LNCaP clone FGC (cell line): ENCODE results near the gene PREP.

ENCODE experiments used
- DNase-seq: peaks from one replicate; pipeline ENCODE4 v3.0.0-alpha.2; 2011; ENCODE audit warnings: low read depth
- H3K4me3 ChIP-seq: 2 replicates; pipeline ENCODE4 v1.5.1; 2011; ENCODE audit warnings: mild to moderate bottlenecking, low read depth, low read length, control low read depth
- TF ChIP-seq, protein P1 (sequence below): IDR thresholded peaks from 2 replicates; pipeline ENCODE4 v1.5.1; 2012; ENCODE audit warnings: mild to moderate bottlenecking; ENCODE audit not compliant: control insufficient read depth, insufficient read depth; ENCODE audit errors: extremely low read depth

Gene PREP

DNA sequence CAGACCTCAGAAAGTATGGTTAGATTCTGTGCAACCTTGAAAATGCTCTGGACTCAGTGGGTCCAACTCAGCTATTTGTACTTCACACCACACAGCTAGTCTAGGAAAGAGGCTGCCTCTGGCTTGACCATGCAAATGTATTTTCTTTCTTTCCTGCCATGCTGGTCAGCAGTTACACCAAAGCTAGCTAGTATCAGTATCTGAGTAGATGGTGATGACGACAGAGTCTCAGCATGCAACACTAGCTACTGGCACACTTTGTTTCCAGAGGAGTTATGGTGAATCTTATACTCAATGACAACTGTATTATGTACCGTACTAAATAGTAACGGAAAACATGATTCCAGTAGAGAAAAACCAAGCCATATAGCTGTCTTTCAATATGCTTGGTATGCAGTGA is 126.5 kb downstream of the PREP start:
- DNase-seq, result no peak
- TF ChIP-seq, protein P1, sequence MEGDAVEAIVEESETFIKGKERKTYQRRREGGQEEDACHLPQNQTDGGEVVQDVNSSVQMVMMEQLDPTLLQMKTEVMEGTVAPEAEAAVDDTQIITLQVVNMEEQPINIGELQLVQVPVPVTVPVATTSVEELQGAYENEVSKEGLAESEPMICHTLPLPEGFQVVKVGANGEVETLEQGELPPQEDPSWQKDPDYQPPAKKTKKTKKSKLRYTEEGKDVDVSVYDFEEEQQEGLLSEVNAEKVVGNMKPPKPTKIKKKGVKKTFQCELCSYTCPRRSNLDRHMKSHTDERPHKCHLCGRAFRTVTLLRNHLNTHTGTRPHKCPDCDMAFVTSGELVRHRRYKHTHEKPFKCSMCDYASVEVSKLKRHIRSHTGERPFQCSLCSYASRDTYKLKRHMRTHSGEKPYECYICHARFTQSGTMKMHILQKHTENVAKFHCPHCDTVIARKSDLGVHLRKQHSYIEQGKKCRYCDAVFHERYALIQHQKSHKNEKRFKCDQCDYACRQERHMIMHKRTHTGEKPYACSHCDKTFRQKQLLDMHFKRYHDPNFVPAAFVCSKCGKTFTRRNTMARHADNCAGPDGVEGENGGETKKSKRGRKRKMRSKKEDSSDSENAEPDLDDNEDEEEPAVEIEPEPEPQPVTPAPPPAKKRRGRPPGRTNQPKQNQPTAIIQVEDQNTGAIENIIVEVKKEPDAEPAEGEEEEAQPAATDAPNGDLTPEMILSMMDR, result no peak
- H3K4me3 ChIP-seq, result no peak overlapping the region

DNA sequence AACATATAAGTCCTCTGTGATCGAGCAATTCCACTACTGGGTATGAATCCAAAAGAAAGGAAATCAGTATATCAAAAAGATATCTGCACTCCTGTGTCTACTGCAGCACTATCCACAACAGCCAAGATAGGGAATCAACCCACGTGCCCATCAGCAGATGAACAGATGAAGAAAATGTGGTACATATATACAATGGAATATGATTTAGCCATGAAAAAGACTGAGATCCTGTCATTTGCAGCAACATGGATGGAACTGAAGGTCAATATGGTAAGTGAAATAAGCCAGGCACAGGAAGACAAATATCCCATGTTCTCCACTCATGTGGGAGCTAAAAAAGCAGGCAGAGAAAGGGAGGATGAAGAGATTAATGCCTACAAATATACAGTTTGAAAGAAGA is 127.3 kb downstream of the PREP start:
- TF ChIP-seq, protein P1, result no peak
- no peak overlapping the region for H3K4me3 ChIP-seq
- DNase-seq, result no peak

- no peak overlapping the region for H3K4me3 ChIP-seq
- no peak for DNase-seq
- TF ChIP-seq, protein P1, result no peak
Observed at GRCh38 chr6:105274678-105275077, 128.2 kb downstream of the PREP start.

DNA sequence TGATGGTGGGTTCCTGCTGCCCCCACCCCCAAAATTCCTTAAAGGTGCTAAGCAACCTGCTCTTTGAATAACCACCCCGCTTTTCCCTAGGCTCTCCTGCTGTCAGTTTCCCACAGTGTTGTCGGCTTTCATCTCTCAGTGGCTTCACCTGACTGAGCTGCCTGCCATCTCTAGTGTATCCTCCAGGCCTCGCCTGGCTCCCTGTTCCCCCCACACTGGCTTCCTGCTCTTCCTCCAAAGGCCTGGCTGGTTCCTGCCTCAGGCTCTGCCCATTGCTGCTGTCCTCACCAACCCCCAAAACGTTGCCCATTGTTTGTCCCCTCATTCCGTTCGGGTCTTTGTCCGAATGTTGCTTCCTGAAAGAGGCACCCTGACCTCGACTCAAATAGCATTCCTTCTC is 129.3 kb downstream of the PREP start:
- DNase-seq, result no peak
- no peak overlapping the region for H3K4me3 ChIP-seq
- TF ChIP-seq, protein P1, result no peak

- no peak for DNase-seq
- no peak overlapping the region for H3K4me3 ChIP-seq
- TF ChIP-seq, protein P1, result no peak
Observed at GRCh38 chr6:105272786-105273185, 130.1 kb downstream of the PREP start.

GRCh38 chr6:105270511-105270910 is 132.4 kb downstream of the PREP start:
- H3K4me3 ChIP-seq, result no peak overlapping the region
- no peak for DNase-seq
- TF ChIP-seq, protein P1, result no peak

GRCh38 chr6:105269390-105269789 is 133.5 kb downstream of the PREP start:
- no peak overlapping the region for H3K4me3 ChIP-seq
- TF ChIP-seq, protein P1, result no peak
- DNase-seq, result no peak
